SK-N-SH (cell line): ENCODE measurements around the gene KCNJ12. TPM values are rescaled to one million over a fixed set of nuclear protein-coding genes. Genes with fewer than 3 reads are reported as not detected.

Source experiments
- CTCF ChIA-PET: fragments of 300-600, 350-600 bp; formaldehyde crosslinking; extraction: SDS; loops from one replicate; lab custom pipeline; 2021; lab: Yijun Ruan, JAX
- POLR2A ChIA-PET: fragments of 350-600 bp; sonication (Branson Sonifier 250); formaldehyde crosslinking; extraction: SDS; loops from one replicate; lab custom pipeline; 2020; ENCODE audit warnings: antibody characterized with exemption, inconsistent platforms; lab: Yijun Ruan, JAX
- DNase-seq: peaks from one replicate; pipeline ENCODE4 v3.0.0; 2012
- H2AFZ ChIP-seq: fragments of 200-600 bp; sonication (generic); 2 replicates; pipeline ENCODE4 v1.8.1; 2016; ENCODE audit warnings: antibody characterized with exemption, mild to moderate bottlenecking, low read depth
- H3F3A ChIP-seq: fragments of 200-600 bp; sonication (generic); replicated peaks from 2 replicates; pipeline ENCODE3; 2016; ENCODE audit warnings: antibody characterized with exemption, mild to moderate bottlenecking; ENCODE audit not compliant: insufficient read depth
- H3K27ac ChIP-seq, 2 experiments: fragments of 200-500 bp in 1 of 2; fragments of 200-600 bp in 1 of 2; sonication (Bioruptor generic) in 1 of 2; sonication (generic), shearing (Covaris generic) in 1 of 2; 2 replicates each; pipeline versions ENCODE4 v1.5.1 to v1.6.1; 2014 to 2016; ENCODE audit warnings: low read depth in 2 of 2, inconsistent platforms in 1 of 2, low read length in 1 of 2, mild to moderate bottlenecking in 1 of 2, mixed read lengths in 1 of 2
- H3K27me3 ChIP-seq: fragments of 200-600 bp; sonication (generic), shearing (Covaris generic); 2 replicates; pipeline ENCODE4 v1.6.1; 2016; ENCODE audit warnings: mixed run types; ENCODE audit not compliant: insufficient read depth
- H3K36me3 ChIP-seq, 2 experiments: fragments of 200-500 bp in 1 of 2; fragments of 200-600 bp in 1 of 2; sonication (Bioruptor generic) in 1 of 2; sonication (generic) in 1 of 2; replicated peaks in 1 of 2; 2 replicates each; pipeline versions ENCODE3 to v1.5.1; 2014 to 2016; ENCODE audit warnings: low read length in 1 of 2, mild to moderate bottlenecking in 1 of 2; ENCODE audit not compliant: insufficient read depth in 2 of 2, control insufficient read depth in 1 of 2
- H3K4me1 ChIP-seq, 2 experiments: fragments of 200-500 bp in 1 of 2; fragments of 200-600 bp in 1 of 2; sonication (Bioruptor generic) in 1 of 2; sonication (generic), shearing (Covaris generic) in 1 of 2; 2 replicates each; pipeline versions ENCODE4 v1.5.1 to v1.6.1; 2014 to 2016; ENCODE audit warnings: low read depth in 1 of 2, low read length in 1 of 2, mixed run types in 1 of 2; ENCODE audit not compliant: insufficient read depth in 2 of 2, control insufficient read depth in 1 of 2
- H3K4me2 ChIP-seq: fragments of 200-600 bp; sonication (generic), shearing (Covaris generic); 2 replicates; pipeline ENCODE4 v1.6.1; 2017; ENCODE audit warnings: mixed run types
- H3K4me3 ChIP-seq, 2 experiments: fragments of 200-500 bp in 1 of 2; fragments of 200-600 bp in 1 of 2; sonication (Bioruptor generic) in 1 of 2; sonication (generic), shearing (Covaris generic) in 1 of 2; 2 replicates each; pipeline versions ENCODE4 v1.5.1 to v1.8.1; 2014 to 2016; ENCODE audit warnings: low read depth in 2 of 2, inconsistent platforms in 1 of 2, low read length in 1 of 2, mild to moderate bottlenecking in 1 of 2, mixed read lengths in 1 of 2, moderate library complexity in 1 of 2
- H3K79me2 ChIP-seq: fragments of 200-600 bp; sonication (generic); 2 replicates; pipeline ENCODE4 v1.8.1; 2017; ENCODE audit warnings: mild to moderate bottlenecking; ENCODE audit not compliant: insufficient read depth
- H3K9ac ChIP-seq: fragments of 200-600 bp; sonication (generic); 2 replicates; pipeline ENCODE4 v1.6.1; 2017; ENCODE audit warnings: mixed run types
- H3K9me2 ChIP-seq: fragments of 200-600 bp; sonication (generic); 2 replicates; pipeline ENCODE4 v1.6.1; 2017; ENCODE audit warnings: mixed run types
- H3K9me3 ChIP-seq: fragments of 200-600 bp; sonication (generic); 2 replicates; pipeline ENCODE4 v1.6.1; 2017; ENCODE audit warnings: mixed run types, mild to moderate bottlenecking, moderate library complexity
- H4K20me1 ChIP-seq: fragments of 200-600 bp; sonication (generic); 2 replicates; pipeline ENCODE4 v1.6.1; 2017; ENCODE audit warnings: mild to moderate bottlenecking, mixed run types; ENCODE audit not compliant: insufficient read depth
- CHD2 ChIP-seq: fragments of 150-350 bp; IDR thresholded peaks from 2 replicates; pipeline ENCODE4 v1.6.1; 2018; ENCODE audit warnings: low read length; ENCODE audit not compliant: partially characterized antibody
- ELF1 ChIP-seq: IDR thresholded peaks from 2 replicates; pipeline ENCODE4 v1.4.0; 2012
- EZH2phosphoT487 ChIP-seq: fragments of 200-600 bp; sonication (generic); IDR thresholded peaks from 2 replicates; pipeline ENCODE4 v1.6.1; 2017; ENCODE audit warnings: low read depth, mixed run types, mild to moderate bottlenecking, antibody characterized with exemption, moderate library complexity, borderline replicate concordance
- FOSL2 ChIP-seq: IDR thresholded peaks from 2 replicates; pipeline ENCODE4 v1.4.0; 2012; ENCODE audit warnings: low read depth, mild to moderate bottlenecking, moderate library complexity, borderline replicate concordance
- FOXJ3 ChIP-seq: sonication (generic); formaldehyde crosslinking; IDR thresholded peaks from 2 replicates; pipeline ENCODE4 v1.5.1; 2020; ENCODE audit warnings: mild to moderate bottlenecking, missing genetic modification reagents
- FOXM1 ChIP-seq: IDR thresholded peaks from 2 replicates; pipeline ENCODE4 v1.4.0; 2012; ENCODE audit warnings: low read depth, mild to moderate bottlenecking
- JUND ChIP-seq: IDR thresholded peaks from 2 replicates; pipeline ENCODE4 v1.4.0; 2012
- MAX ChIP-seq: IDR thresholded peaks from 2 replicates; pipeline ENCODE4 v1.4.0; 2012; ENCODE audit warnings: low read depth
- MEF2A ChIP-seq: IDR thresholded peaks from 2 replicates; pipeline ENCODE4 v1.4.0; 2012; ENCODE audit warnings: low read depth, borderline replicate concordance
- MXI1 ChIP-seq: IDR thresholded peaks from 2 replicates; pipeline ENCODE4 v1.6.1; 2012; ENCODE audit warnings: mild to moderate bottlenecking, low read depth, low read length, improper control_type of control experiment
- NRF1 ChIP-seq: IDR thresholded peaks from 2 replicates; pipeline ENCODE4 v1.6.1; 2012; ENCODE audit warnings: low read depth, mild to moderate bottlenecking, low read length
- RAD21 ChIP-seq: IDR thresholded peaks from 2 replicates; pipeline ENCODE4 v1.6.1; 2012; ENCODE audit warnings: mild to moderate bottlenecking, low read length
- WGBS: methylation state at CpG from one replicate; pipeline ENCODE4 v1.1.6; 2017; ENCODE audit warnings: low lambda C conversion rate; 5-methylcytosine and 5-hydroxymethylcytosine counted together
- polyA plus RNA-seq, 3 experiments: library from polyadenylated mRNA; depleted of rRNA; stranded (reverse); fragments of >200 nt; gene quantifications; 2 replicates each; pipeline ENCODE4 v1.2.3, GENCODE V29; 2012
- TF ChIP-seq, protein P1 (sequence below): IDR thresholded peaks from 2 replicates; pipeline ENCODE4 v1.4.0; 2012; ENCODE audit warnings: low read depth, borderline replicate concordance
- TF ChIP-seq, protein P2 (sequence below): fragments of 150-350 bp; IDR thresholded peaks from 2 replicates; pipeline ENCODE4 v1.6.1; 2016; ENCODE audit warnings: mild to moderate bottlenecking, low read depth, low read length

KCNJ12 gene
- polyA plus RNA-seq, 1 of the 3 experiments (the other 2 are of a cell fraction): 0.36 TPM

GRCh38 chr17:21396237-21396636 lies 20.1 kb downstream of the KCNJ12 start:
- H3F3A ChIP-seq: no peaks in the 10 kb centered on the region
- no peaks in the 10 kb centered on the region for H3K36me3 ChIP-seq
- no peak overlapping the region for H3K9ac ChIP-seq
- no peak overlapping the region for H3K4me3 ChIP-seq
- no peaks in the 10 kb centered on the region for H3K79me2 ChIP-seq
- no peaks in the 10 kb centered on the region for H3K27me3 ChIP-seq
- H3K4me2 ChIP-seq: no peak overlapping the region
- ChIA-PET POLR2A (no interaction called here), CTCF (interaction anchor here (2.8 kb wide), 1 partner anchor 116 kb away, joined by 12 read pairs; no protein-coding TSS in a partner anchor)
- no peak for TF ChIP-seq RAD21
- TF ChIP-seq FOXM1: no peak
- no peak for TF ChIP-seq MEF2A
- TF ChIP-seq CHD2: no peak
- TF ChIP-seq MAX: no peak
- no peak for TF ChIP-seq NRF1
- no peak for TF ChIP-seq EZH2phosphoT487
- TF ChIP-seq MXI1: no peak
- peaks cover 0 to 15% of the 10 kb centered on the region in 2 experiments; a peak in 1 of 4 replicates for H3K4me1 ChIP-seq
- no peaks in the 10 kb centered on the region for H4K20me1 ChIP-seq
- WGBS: 89% methylated on average over 11 of the region's 14 CpGs
- no peak overlapping the region for H3K27ac ChIP-seq
- H3K9me3 ChIP-seq: no peaks in the 10 kb centered on the region
- no peak for DNase-seq
- no peaks in the 10 kb centered on the region for H3K9me2 ChIP-seq
- H2AFZ ChIP-seq: no peak overlapping the region

GRCh38 chr17:21397341-21398190 lies 21.4 kb downstream of the KCNJ12 start:
- Histone ChIP-seq H3K9me2 (no peaks in the 10 kb centered on the region), H4K20me1 (no peaks in the 10 kb centered on the region), H3K4me2 (no peak overlapping the region), H3K4me1 (peaks cover 3 to 15% of the 10 kb centered on the region in 2 experiments; a peak in 1 of 4 replicates), H3K79me2 (no peaks in the 10 kb centered on the region), H3K4me3 (no peak overlapping the region), H3K9me3 (no peaks in the 10 kb centered on the region), H3K9ac (no peak overlapping the region), H2AFZ (no peak overlapping the region), H3K36me3 (no peaks in the 10 kb centered on the region), H3K27ac (no peak overlapping the region), H3K27me3 (no peaks in the 10 kb centered on the region), H3F3A (peaks cover 3% of the 10 kb centered on the region)
- CTCF ChIA-PET: interaction anchor here (0.8 to 2.8 kb wide), 2 partner anchors 115 to 120 kb away, joined by 3 to 12 read pairs; no protein-coding TSS in a partner anchor
- no peak for TF ChIP-seq ELF1
- TF ChIP-seq, protein P1, sequence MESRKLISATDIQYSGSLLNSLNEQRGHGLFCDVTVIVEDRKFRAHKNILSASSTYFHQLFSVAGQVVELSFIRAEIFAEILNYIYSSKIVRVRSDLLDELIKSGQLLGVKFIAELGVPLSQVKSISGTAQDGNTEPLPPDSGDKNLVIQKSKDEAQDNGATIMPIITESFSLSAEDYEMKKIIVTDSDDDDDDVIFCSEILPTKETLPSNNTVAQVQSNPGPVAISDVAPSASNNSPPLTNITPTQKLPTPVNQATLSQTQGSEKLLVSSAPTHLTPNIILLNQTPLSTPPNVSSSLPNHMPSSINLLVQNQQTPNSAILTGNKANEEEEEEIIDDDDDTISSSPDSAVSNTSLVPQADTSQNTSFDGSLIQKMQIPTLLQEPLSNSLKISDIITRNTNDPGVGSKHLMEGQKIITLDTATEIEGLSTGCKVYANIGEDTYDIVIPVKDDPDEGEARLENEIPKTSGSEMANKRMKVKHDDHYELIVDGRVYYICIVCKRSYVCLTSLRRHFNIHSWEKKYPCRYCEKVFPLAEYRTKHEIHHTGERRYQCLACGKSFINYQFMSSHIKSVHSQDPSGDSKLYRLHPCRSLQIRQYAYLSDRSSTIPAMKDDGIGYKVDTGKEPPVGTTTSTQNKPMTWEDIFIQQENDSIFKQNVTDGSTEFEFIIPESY: no peak
- TF ChIP-seq CHD2: no peak
- no peak for TF ChIP-seq RAD21
- no peak for TF ChIP-seq FOSL2
- TF ChIP-seq FOXJ3: no peak
- TF ChIP-seq JUND: no peak
- TF ChIP-seq, protein P2, sequence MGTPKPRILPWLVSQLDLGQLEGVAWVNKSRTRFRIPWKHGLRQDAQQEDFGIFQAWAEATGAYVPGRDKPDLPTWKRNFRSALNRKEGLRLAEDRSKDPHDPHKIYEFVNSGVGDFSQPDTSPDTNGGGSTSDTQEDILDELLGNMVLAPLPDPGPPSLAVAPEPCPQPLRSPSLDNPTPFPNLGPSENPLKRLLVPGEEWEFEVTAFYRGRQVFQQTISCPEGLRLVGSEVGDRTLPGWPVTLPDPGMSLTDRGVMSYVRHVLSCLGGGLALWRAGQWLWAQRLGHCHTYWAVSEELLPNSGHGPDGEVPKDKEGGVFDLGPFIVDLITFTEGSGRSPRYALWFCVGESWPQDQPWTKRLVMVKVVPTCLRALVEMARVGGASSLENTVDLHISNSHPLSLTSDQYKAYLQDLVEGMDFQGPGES: no peak
- 74% methylated on average over 19 of the region's 28 CpGs for WGBS
- POLR2A ChIA-PET: no interaction called here
- DNase-seq: no peak
